HEK293 (cell line): ENCODE results near the gene STAT3.
"Not testable (repeated sequence)": the region's sequence is repeated elsewhere in the genome, so short reads cannot be mapped to it uniquely, and the experiment has no call there.

Experiments
- CTCF ChIA-PET: fragments of 350-600 bp; formaldehyde crosslinking; extraction: SDS; loops from one replicate; lab custom pipeline; 2021; ENCODE audit warnings: antibody characterized with exemption; lab: Yijun Ruan, JAX
- POLR2A ChIA-PET: fragments of 300-600 bp; formaldehyde crosslinking; extraction: SDS; loops from one replicate; lab custom pipeline; 2020; ENCODE audit warnings: antibody characterized with exemption, inconsistent platforms; lab: Yijun Ruan, JAX
- H3K27ac ChIP-seq: fragments of 200-500 bp; sonication (Bioruptor generic); 2 replicates; pipeline ENCODE4 v1.5.1; 2014; ENCODE audit warnings: low read depth, low read length, control low read depth, inconsistent platforms; ENCODE audit errors: extremely low read depth
- H3K36me3 ChIP-seq, 2 experiments: fragments of 200-500 bp in 1 of 2; sonication (Bioruptor generic) in 1 of 2; 1 replicate in 1 of 2; 2 replicates in 1 of 2; pipeline ENCODE4 v1.5.1; 2014 to 2017; ENCODE audit warnings: inconsistent platforms in 2 of 2, low read length in 2 of 2; ENCODE audit not compliant: control insufficient read depth in 2 of 2, insufficient read depth in 1 of 2
- H3K4me1 ChIP-seq: fragments of 200-500 bp; sonication (Bioruptor generic); 2 replicates; pipeline ENCODE4 v1.5.1; 2014; ENCODE audit warnings: mild to moderate bottlenecking, low read length, inconsistent platforms; ENCODE audit not compliant: control insufficient read depth, insufficient read depth
- H3K4me3 ChIP-seq: 2 replicates; pipeline ENCODE4 v1.5.1; 2011; ENCODE audit warnings: low read depth, mild to moderate bottlenecking, control low read depth, low read length, moderate library complexity
- H3K9me3 ChIP-seq: fragments of 200-500 bp; sonication (Bioruptor generic); 2 replicates; pipeline ENCODE4 v1.5.1; 2014; ENCODE audit warnings: low read depth, low read length, inconsistent platforms; ENCODE audit not compliant: control insufficient read depth, insufficient read depth
- ZBTB10 ChIP-seq: fragments of 450-650 bp; formaldehyde crosslinking; IDR thresholded peaks from 2 replicates; pipeline ENCODE4 v1.5.1; 2016; ENCODE audit warnings: missing biosample characterization, missing genetic modification characterization
- ZBTB44 ChIP-seq: fragments of 450-650 bp; IDR thresholded peaks from 2 replicates; pipeline ENCODE4 v1.5.1; 2018; ENCODE audit warnings: missing biosample characterization, mild to moderate bottlenecking, missing genetic modification characterization
- ZFP3 ChIP-seq: fragments of 450-650 bp; formaldehyde crosslinking; IDR thresholded peaks from 2 replicates; pipeline ENCODE4 v1.5.1; 2016; ENCODE audit warnings: low read depth, missing biosample characterization, missing genetic modification characterization
- ZFP41 ChIP-seq: fragments of 450-650 bp; formaldehyde crosslinking; IDR thresholded peaks from 2 replicates; pipeline ENCODE4 v1.5.1; 2016; ENCODE audit warnings: missing biosample characterization, missing genetic modification characterization, borderline replicate concordance
- ZNF155 ChIP-seq: fragments of 450-650 bp; formaldehyde crosslinking; IDR thresholded peaks from 2 replicates; pipeline ENCODE4 v1.5.1; 2016; ENCODE audit warnings: missing biosample characterization, missing genetic modification characterization
- ZNF211 ChIP-seq: fragments of 450-650 bp; formaldehyde crosslinking; IDR thresholded peaks from 2 replicates; pipeline ENCODE4 v1.5.1; 2016; ENCODE audit warnings: low read depth, missing biosample characterization, missing genetic modification characterization
- ZNF623 ChIP-seq: fragments of 450-650 bp; formaldehyde crosslinking; IDR thresholded peaks from 2 replicates; pipeline ENCODE4 v1.5.1; 2016; ENCODE audit warnings: missing biosample characterization, missing genetic modification characterization
- ZNF626 ChIP-seq: fragments of 450-650 bp; sonication (Bioruptor Pico); formaldehyde crosslinking; IDR thresholded peaks from 2 replicates; pipeline ENCODE4 v1.5.1; 2018; ENCODE audit warnings: missing biosample characterization, missing genetic modification characterization, inconsistent platforms
- ZNF670 ChIP-seq: fragments of 450-650 bp; formaldehyde crosslinking; IDR thresholded peaks from 2 replicates; pipeline ENCODE4 v1.5.1; 2016; ENCODE audit warnings: missing biosample characterization, missing genetic modification characterization, low read depth
- TF ChIP-seq, protein P1 (sequence below): fragments of 450-650 bp; formaldehyde crosslinking; IDR thresholded peaks from 2 replicates; pipeline ENCODE4 v1.5.1; 2016; ENCODE audit warnings: missing biosample characterization, missing genetic modification characterization

STAT3 gene

GRCh38 chr17:42399121-42399520 lies 10.9 kb upstream of the STAT3 start:
- no peak overlapping the region for H3K4me3 ChIP-seq
- H3K4me1 ChIP-seq, result no peaks in the 10 kb centered on the region
- no peaks in the 10 kb centered on the region for H3K9me3 ChIP-seq
- 0 out of 3 replicates have a peak, but pooled peaks cover 0 to 3% of the 10 kb centered on the region in 2 experiments for H3K36me3 ChIP-seq
- no peak overlapping the region for H3K27ac ChIP-seq
- TF ChIP-seq ZBTB10, result no peak
- POLR2A ChIA-PET, result interaction anchor here (1.2 to 3.8 kb wide), 3 partner anchors 8 to 24 kb away, joined by 4 to 15 read pairs (median 4); partner anchors contain the start of genes CAVIN1 and STAT3
- CTCF ChIA-PET, result interaction anchor here (0.7 to 13.6 kb wide), 9 partner anchors 9 to 177 kb away, joined by 3 to 378 read pairs (median 3); partner anchors contain the start of gene STAT3

DNA sequence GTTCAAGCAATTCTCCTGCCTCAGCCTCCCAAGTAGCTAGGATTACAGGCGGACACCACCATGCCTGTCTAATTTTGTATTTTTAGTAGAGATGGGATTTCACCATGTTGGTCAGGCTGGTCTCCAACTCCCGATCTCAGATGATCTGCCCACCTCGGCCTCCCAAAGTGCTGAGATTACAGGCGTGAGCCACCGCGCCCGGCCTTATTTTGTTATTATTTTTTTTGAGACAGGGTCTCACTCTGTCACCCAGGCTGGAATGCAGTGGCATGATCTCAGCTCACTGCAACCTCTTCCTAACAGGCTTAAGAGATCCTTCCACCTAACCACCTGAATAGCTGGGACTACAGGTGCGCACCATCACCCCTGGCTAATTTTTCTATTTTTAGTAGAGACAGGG lies 7.4 kb upstream of the STAT3 start:
- H3K4me3 ChIP-seq, H3K9me3 ChIP-seq, H3K4me1 ChIP-seq, H3K27ac ChIP-seq, H3K36me3 ChIP-seq, POLR2A ChIA-PET: not testable (repeated sequence)
- CTCF ChIA-PET, result interaction anchor here (0.7 to 1.2 kb wide), 3 partner anchors 9 to 83 kb away, joined by 3 to 4 read pairs (median 4); no protein-coding TSS in a partner anchor

DNA sequence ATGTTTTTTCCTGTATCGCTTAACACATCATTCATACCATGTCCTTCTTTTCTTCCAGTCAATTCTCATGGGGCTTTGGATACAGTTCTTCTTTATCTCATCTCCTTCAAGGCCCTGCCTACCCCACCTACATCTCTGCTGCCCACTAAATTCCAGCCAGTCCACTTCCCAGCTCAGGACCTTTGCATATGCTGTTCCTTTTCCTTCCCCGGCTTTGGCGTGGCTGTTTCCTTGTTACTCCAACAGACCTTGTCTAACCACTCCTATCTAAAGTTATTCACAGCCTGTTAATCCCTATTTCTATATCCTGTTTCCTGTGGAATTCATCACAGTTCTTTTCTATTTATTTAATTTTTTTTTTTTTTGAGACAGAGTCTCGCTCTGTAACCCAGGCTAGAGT lies 6.6 kb upstream of the STAT3 start:
- H3K4me3 ChIP-seq, result no peak overlapping the region
- no peaks in the 10 kb centered on the region for H3K4me1 ChIP-seq
- H3K36me3 ChIP-seq, result no peaks in the 10 kb centered on the region
- CTCF ChIA-PET, result interaction anchor here (1.1 to 3.4 kb wide), 3 partner anchors 11 to 12 kb away, joined by 4 to 12 read pairs (median 4); no protein-coding TSS in a partner anchor
- no peaks in the 10 kb centered on the region for H3K9me3 ChIP-seq
- TF ChIP-seq ZNF626 (tag by site-specific recombination) (no peak), ZBTB44 (no peak), ZNF623 (peak; percentile 65), ZNF211 (tag by site-specific recombination) (no peak)
- POLR2A ChIA-PET, result no interaction called here
- no peak overlapping the region for H3K27ac ChIP-seq

DNA sequence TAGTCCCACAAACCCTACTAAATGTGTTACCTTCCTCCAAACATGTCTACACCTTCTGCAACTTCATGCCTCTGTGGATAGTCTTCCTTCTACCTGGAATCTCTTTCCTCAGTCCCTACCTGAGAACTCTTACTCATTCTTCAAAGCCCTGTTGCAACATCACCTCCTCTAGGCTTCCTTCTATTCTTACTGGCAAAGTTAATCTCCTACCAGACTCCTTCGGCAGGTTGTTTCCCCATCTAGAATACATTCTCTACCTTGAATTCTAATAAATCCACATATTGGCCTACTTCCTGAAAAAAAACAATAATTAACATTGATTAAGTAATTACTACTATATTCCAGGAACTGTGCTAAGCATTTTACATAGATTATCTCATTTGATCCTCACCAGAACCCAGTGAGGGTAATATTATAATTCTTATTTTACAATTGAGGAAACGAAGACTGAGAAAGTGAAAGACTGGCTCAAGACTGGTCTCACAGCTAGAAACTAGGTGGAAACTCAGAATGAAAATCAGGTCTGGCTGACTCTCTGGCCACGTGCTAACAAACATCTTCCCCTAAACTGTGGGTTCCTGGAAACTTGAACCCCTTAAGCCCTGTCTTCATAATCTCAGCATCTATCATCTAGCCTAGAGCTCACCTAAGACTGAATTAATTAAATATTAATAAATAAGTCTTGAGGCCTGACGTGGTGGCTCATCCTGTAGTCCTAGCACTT lies 4.6 kb upstream of the STAT3 start:
- H3K36me3 ChIP-seq, result no peaks in the 10 kb centered on the region
- POLR2A ChIA-PET, result interaction anchor here (1.2 kb wide), 1 partner anchor 30 kb away, joined by 3 read pairs; the partner anchor contains the start of gene CAVIN1
- no peak overlapping the region for H3K4me3 ChIP-seq
- no peaks in the 10 kb centered on the region for H3K9me3 ChIP-seq
- H3K27ac ChIP-seq, result no peak overlapping the region
- CTCF ChIA-PET, result interaction anchor here (0.6 to 3.4 kb wide), 3 partner anchors 10 to 122 kb away, joined by 3 to 12 read pairs (median 11); no protein-coding TSS in a partner anchor
- H3K4me1 ChIP-seq, result no peaks in the 10 kb centered on the region
- TF ChIP-seq ZFP3 (tag by site-specific recombination) (peak; percentile 85), ZFP41 (no peak), ZNF155 (tag by site-specific recombination) (no peak), ZNF670 (tag by site-specific recombination) (no peak)
- TF ChIP-seq, protein P1, sequence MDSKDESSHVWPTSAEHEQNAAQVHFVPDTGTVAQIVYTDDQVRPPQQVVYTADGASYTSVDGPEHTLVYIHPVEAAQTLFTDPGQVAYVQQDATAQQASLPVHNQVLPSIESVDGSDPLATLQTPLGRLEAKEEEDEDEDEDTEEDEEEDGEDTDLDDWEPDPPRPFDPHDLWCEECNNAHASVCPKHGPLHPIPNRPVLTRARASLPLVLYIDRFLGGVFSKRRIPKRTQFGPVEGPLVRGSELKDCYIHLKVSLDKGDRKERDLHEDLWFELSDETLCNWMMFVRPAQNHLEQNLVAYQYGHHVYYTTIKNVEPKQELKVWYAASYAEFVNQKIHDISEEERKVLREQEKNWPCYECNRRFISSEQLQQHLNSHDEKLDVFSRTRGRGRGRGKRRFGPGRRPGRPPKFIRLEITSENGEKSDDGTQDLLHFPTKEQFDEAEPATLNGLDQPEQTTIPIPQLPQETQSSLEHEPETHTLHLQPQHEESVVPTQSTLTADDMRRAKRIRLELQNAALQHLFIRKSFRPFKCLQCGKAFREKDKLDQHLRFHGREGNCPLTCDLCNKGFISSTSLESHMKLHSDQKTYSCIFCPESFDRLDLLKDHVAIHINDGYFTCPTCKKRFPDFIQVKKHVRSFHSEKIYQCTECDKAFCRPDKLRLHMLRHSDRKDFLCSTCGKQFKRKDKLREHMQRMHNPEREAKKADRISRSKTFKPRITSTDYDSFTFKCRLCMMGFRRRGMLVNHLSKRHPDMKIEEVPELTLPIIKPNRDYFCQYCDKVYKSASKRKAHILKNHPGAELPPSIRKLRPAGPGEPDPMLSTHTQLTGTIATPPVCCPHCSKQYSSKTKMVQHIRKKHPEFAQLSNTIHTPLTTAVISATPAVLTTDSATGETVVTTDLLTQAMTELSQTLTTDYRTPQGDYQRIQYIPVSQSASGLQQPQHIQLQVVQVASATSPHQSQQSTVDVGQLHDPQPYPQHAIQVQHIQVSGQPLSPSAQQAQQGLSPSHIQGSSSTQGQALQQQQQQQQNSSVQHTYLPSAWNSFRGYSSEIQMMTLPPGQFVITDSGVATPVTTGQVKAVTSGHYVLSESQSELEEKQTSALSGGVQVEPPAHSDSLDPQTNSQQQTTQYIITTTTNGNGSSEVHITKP, result peak; percentile 45; the same call in 1 of the 2 replicates

DNA sequence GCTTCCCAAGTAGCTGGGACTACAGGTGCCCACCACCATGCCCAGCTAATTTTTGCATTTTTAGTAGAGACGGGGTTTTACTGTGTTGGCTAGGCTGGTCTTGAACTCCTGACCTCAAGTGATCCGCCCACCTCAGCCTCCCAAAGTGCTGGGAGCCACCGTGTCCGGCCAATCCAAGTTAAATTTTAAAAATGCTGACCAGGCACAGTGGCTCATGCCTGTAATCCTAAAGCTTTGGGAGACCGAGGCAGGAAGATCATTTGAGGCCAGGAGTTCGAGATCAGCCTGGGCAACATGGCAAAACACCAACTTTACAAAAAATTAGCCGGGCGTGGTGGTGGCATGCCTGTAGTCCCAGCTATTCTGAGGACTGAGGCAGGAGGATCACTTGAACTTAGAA lies 3.2 kb upstream of the STAT3 start:
- CTCF ChIA-PET, result interaction anchor here (0.7 to 3.4 kb wide), 3 partner anchors 12 to 126 kb away, joined by 4 to 12 read pairs (median 11); no protein-coding TSS in a partner anchor
- H3K36me3 ChIP-seq, H3K4me1 ChIP-seq, H3K4me3 ChIP-seq, H3K9me3 ChIP-seq, H3K27ac ChIP-seq: not testable (repeated sequence)
- POLR2A ChIA-PET, result interaction anchor here (0.7 kb wide), 1 partner anchor 150 kb away, joined by 3 read pairs; no protein-coding TSS in a partner anchor
